NCI-H345 treated with DMSO at 0.1 percent for 48 hours (cell line): Measurements from ENCODE around the gene FKBP1A.

Experiments
- DNase-seq: peaks from one replicate; lab custom pipeline; 2025; ENCODE audit not compliant: unreplicated experiment; lab: John Stamatoyannopoulos, UW

The FKBP1A gene

GRCh38 chr20:1392693-1393506 lies at the start of gene FKBP1A:
FKBP1A (minus strand) TSS chr20:1393054; CDS start chr20:1392998, 56 bp downstream.
- DNase-seq, result peak; percentile 86

- DNase-seq, result no peak
These were observed 49.5 kb upstream of the FKBP1A start for GRCh38 chr20:1442304-1442703.

- DNase-seq, result no peak
These were observed 48.3 kb upstream of the FKBP1A start for GRCh38 chr20:1441133-1441532.

- no peak for DNase-seq
These were observed 47.2 kb upstream of the FKBP1A start for GRCh38 chr20:1440024-1440423.

GRCh38 chr20:1438361-1438760 lies 45.5 kb upstream of the FKBP1A start:
- DNase-seq, result no peak

- DNase-seq, result peak; percentile 77
These were observed 44.5 kb upstream of the FKBP1A start for GRCh38 chr20:1437235-1437904.

- DNase-seq, result no peak
These were observed 43.4 kb upstream of the FKBP1A start for GRCh38 chr20:1436263-1436662.

GRCh38 chr20:1435337-1435699 lies 42.5 kb upstream of the FKBP1A start:
- no peak for DNase-seq

- DNase-seq, result no peak
These were observed 41.9 kb upstream of the FKBP1A start for GRCh38 chr20:1434571-1435336.

- DNase-seq, result peak; percentile 90
These were observed 38.3 kb upstream of the FKBP1A start for GRCh38 chr20:1431158-1431557.

GRCh38 chr20:1430004-1430451 lies 37.2 kb upstream of the FKBP1A start:
- no peak for DNase-seq

GRCh38 chr20:1429143-1429728 lies 36.4 kb upstream of the FKBP1A start:
- no peak for DNase-seq

GRCh38 chr20:1427457-1428054 lies 34.7 kb upstream of the FKBP1A start:
- peak; percentile 100 for DNase-seq

- DNase-seq, result peak; percentile 64
These were observed 33.5 kb upstream of the FKBP1A start for GRCh38 chr20:1426231-1426849.

- DNase-seq, result no peak
These were observed 31.5 kb upstream of the FKBP1A start for GRCh38 chr20:1424336-1424735.

GRCh38 chr20:1423625-1424106 lies 30.8 kb upstream of the FKBP1A start:
- DNase-seq, result no peak

GRCh38 chr20:1423206-1423605 lies 30.4 kb upstream of the FKBP1A start:
- DNase-seq, result no peak

- no peak for DNase-seq
These were observed 29.9 kb upstream of the FKBP1A start for GRCh38 chr20:1422753-1423152.

GRCh38 chr20:1420066-1420465 lies 27.2 kb upstream of the FKBP1A start:
- no peak for DNase-seq

GRCh38 chr20:1418350-1418749 lies 25.5 kb upstream of the FKBP1A start:
- no peak for DNase-seq
